ENCODE results near the gene PNPLA4. TPM values are rescaled to one million over a fixed set of nuclear protein-coding genes. Genes with fewer than 3 reads are reported as not detected.

The PNPLA4 gene
- total and polyA plus RNA-seq, 2 donors from 2014 or later = 27.7 to 45.3 TPM

DNA sequence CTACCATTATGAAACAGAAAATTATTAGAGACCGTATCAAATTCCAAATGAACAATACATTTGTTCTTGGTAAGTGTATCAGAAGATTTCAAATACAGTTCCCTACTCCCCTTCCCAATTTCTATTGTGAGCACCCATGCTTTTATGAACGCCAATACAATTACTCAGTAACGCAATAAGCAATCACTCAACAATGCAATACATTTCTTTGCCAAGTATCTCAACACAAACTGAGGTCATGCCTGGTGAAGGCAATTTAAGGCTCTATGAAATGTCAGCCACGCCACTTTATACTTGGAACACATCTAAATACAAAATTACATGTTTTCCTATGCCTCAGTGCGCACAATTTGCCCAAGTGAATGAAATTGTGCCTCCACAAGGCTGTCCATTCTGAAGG is 712 bp downstream of the PNPLA4 start:
- Histone ChIP-seq H3K4me1 (ENCODE audit: control insufficient read depth in 2 of 3, insufficient read depth in 2 of 3, low read depth in 1 of 3, low read length in 3 of 3) (peaks cover 0 to 7% (median 0%) of the 10 kb centered on the region in 3 donors), H3K9me3 (ENCODE audit: control insufficient read depth in 2 of 3, insufficient read depth in 1 of 3, low read length in 3 of 3) (no peaks in the 10 kb centered on the region), H3K4me3 (ENCODE audit: low read length in 3 of 3) (peak overlapping the region; percentile 93 to 95 (median 94)), H3K9ac (ENCODE audit: low read length in 3 of 3) (peak overlapping the region in 2 of 3 donors; percentile 79 to 87), H3K27ac (ENCODE audit: low read depth in 2 of 2, low read length in 2 of 2) (peak overlapping the region in 1 of 2 donors; percentile 90), H3K27me3 (ENCODE audit: control insufficient read depth, insufficient read depth, low read length) (no peaks in the 10 kb centered on the region), H3K36me3 (ENCODE audit: control insufficient read depth in 2 of 3, insufficient read depth in 3 of 3, low read length in 3 of 3) (peaks cover 0 to 19% (median 0%) of the 10 kb centered on the region in 3 donors)
- intact Hi-C loops (cut with DNase I) = no loop called here
- DNase-seq = no peak
- FAIRE-seq = no peak
- TF ChIP-seq, protein P1, sequence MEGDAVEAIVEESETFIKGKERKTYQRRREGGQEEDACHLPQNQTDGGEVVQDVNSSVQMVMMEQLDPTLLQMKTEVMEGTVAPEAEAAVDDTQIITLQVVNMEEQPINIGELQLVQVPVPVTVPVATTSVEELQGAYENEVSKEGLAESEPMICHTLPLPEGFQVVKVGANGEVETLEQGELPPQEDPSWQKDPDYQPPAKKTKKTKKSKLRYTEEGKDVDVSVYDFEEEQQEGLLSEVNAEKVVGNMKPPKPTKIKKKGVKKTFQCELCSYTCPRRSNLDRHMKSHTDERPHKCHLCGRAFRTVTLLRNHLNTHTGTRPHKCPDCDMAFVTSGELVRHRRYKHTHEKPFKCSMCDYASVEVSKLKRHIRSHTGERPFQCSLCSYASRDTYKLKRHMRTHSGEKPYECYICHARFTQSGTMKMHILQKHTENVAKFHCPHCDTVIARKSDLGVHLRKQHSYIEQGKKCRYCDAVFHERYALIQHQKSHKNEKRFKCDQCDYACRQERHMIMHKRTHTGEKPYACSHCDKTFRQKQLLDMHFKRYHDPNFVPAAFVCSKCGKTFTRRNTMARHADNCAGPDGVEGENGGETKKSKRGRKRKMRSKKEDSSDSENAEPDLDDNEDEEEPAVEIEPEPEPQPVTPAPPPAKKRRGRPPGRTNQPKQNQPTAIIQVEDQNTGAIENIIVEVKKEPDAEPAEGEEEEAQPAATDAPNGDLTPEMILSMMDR (IDR thresholded peaks at IDR 0.05; ENCODE audit: borderline replicate concordance, extremely low read depth, insufficient read depth) = no peak

DNA sequence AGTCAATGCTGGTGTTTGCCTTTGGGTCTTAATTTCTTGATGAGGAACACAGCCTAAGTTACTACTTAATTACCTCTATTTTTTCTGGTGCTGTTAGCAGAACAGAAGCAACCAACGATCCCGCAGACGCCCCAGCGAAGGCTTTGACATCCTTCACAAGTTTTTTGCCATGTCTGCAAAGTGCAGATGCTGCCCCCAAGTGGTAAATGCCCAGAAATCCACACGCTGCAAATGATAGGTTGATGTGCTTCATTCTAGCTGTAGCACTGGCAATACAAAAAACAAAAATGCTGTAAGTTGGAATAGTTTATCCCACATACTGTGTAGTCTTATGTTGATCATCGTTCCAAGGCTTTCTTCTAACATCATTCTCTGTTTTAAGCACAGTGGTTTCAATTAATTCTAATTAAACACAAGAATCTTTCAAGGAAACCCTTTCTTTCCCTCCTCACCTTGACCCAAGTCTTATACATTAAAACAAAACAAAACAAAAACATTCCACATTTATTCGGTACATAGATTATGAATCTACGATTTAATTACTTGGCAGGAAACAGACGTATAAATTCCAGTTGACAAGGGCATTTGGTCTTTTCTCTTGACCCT is 1.2 kb downstream of the PNPLA4 start:
- Histone ChIP-seq H3K9ac (ENCODE audit: low read length in 3 of 3) (no peak overlapping the region), H3K36me3 (ENCODE audit: control insufficient read depth in 2 of 3, insufficient read depth in 3 of 3, low read length in 3 of 3) (peaks cover 0 to 19% (median 0%) of the 10 kb centered on the region in 3 donors), H3K9me3 (ENCODE audit: control insufficient read depth in 2 of 3, insufficient read depth in 1 of 3, low read length in 3 of 3) (no peaks in the 10 kb centered on the region), H3K27me3 (ENCODE audit: control insufficient read depth, insufficient read depth, low read length) (no peaks in the 10 kb centered on the region), H3K27ac (ENCODE audit: low read depth in 2 of 2, low read length in 2 of 2) (no peak overlapping the region), H3K4me3 (ENCODE audit: low read length in 3 of 3) (peak overlapping the region in 2 of 3 donors; percentile 22 to 94), H3K4me1 (ENCODE audit: control insufficient read depth in 2 of 3, insufficient read depth in 2 of 3, low read depth in 1 of 3, low read length in 3 of 3) (peaks cover 0 to 7% (median 0%) of the 10 kb centered on the region in 3 donors)
- FAIRE-seq (no peak), DNase-seq (peak in 4 of 5 donors; percentile 46 to 84 (median 77))
- TF ChIP-seq, protein P1 (IDR thresholded peaks at IDR 0.05; ENCODE audit: borderline replicate concordance, extremely low read depth, insufficient read depth) = peak; percentile 70
- intact Hi-C loops (cut with DNase I) = no loop called here

DNA sequence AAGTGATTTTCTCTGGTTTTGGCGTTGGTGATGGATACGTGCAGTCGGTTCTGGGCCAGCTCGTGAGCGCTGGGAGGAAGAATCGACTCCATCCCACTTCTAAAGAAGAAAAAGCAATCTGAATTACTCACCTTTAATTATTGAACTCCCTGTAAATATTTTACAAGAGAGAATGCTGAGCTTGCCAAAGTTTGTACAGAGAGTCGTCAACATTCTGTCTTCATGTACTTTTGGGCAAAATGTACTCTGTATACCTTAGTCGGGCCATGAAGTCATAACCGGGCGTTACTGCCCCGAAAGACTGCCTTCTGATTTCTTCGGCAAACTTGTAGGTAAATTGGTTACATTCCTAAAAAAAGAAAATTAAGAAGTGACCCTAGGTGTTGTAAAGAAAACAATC is 5.5 kb downstream of the PNPLA4 start:
- Histone ChIP-seq H3K9ac (ENCODE audit: low read length in 3 of 3) (no peak overlapping the region), H3K4me1 (ENCODE audit: control insufficient read depth in 2 of 3, insufficient read depth in 2 of 3, low read depth in 1 of 3, low read length in 3 of 3) (peaks cover 0 to 7% (median 0%) of the 10 kb centered on the region in 3 donors), H3K27me3 (ENCODE audit: control insufficient read depth, insufficient read depth, low read length) (no peaks in the 10 kb centered on the region), H3K36me3 (ENCODE audit: control insufficient read depth in 2 of 3, insufficient read depth in 3 of 3, low read length in 3 of 3) (peaks cover 0 to 39% (median 0%) of the 10 kb centered on the region in 3 donors), H3K27ac (ENCODE audit: low read depth in 2 of 2, low read length in 2 of 2) (no peak overlapping the region), H3K4me3 (ENCODE audit: low read length in 3 of 3) (no peak overlapping the region), H3K9me3 (ENCODE audit: control insufficient read depth in 2 of 3, insufficient read depth in 1 of 3, low read length in 3 of 3) (no peaks in the 10 kb centered on the region)
- intact Hi-C loops (cut with DNase I) = no loop called here
- TF ChIP-seq, protein P1 (IDR thresholded peaks at IDR 0.05; ENCODE audit: borderline replicate concordance, extremely low read depth, insufficient read depth) = no peak
- no peak for DNase-seq
- FAIRE-seq = peak; percentile 52
